SK-N-SH treated with all-trans-retinoic acid at 6 μM for 48 hours (cell line): ENCODE data around the gene CRIP2.

Source experiments
- ATAC-seq: fragments of 200-7000 bp; cut with Tn5 transposase; 3 replicates; pipeline ENCODE4 v1.9.1; 2020; ENCODE audit warnings: mild to moderate bottlenecking, moderate library complexity
- ARNTL ChIP-seq: fragments of 450-650 bp; formaldehyde crosslinking; IDR thresholded peaks from 2 replicates; pipeline ENCODE4 v1.5.0; 2020; ENCODE audit warnings: low read depth, mild to moderate bottlenecking, moderate library complexity, borderline replicate concordance
- BACH2 ChIP-seq: fragments of 250-450 bp; sonication (Bioruptor Pico); IDR thresholded peaks from 2 replicates; pipeline ENCODE4 v1.9.0; 2021; ENCODE audit warnings: mild to moderate bottlenecking, borderline replicate concordance
- CSDC2 ChIP-seq: fragments of 250-450 bp; sonication (Bioruptor Pico); IDR thresholded peaks from 2 replicates; pipeline ENCODE4 v1.5.0; 2020; ENCODE audit warnings: mild to moderate bottlenecking, moderate library complexity
- ESRRG ChIP-seq: fragments of 250-450 bp; sonication (Bioruptor Pico); IDR thresholded peaks from 2 replicates; pipeline ENCODE4 v1.6.1; 2021; ENCODE audit warnings: mild to moderate bottlenecking
- GLIS3 ChIP-seq: fragments of 250-450 bp; sonication (Bioruptor Pico); IDR thresholded peaks from 2 replicates; pipeline ENCODE4 v1.5.0; 2020; ENCODE audit warnings: mild to moderate bottlenecking, moderate library complexity
- ISL1 ChIP-seq: fragments of 250-450 bp; sonication (Bioruptor Pico); IDR thresholded peaks from 2 replicates; pipeline ENCODE4 v2.1.2; 2022; ENCODE audit warnings: mild to moderate bottlenecking, moderate library complexity
- OSR1 ChIP-seq: fragments of 250-450 bp; sonication (Bioruptor Pico); IDR thresholded peaks from 2 replicates; pipeline ENCODE4 v1.8.0; 2022; ENCODE audit warnings: moderate library complexity, mild to moderate bottlenecking, inconsistent platforms
- PPARA ChIP-seq: fragments of 250-450 bp; sonication (Bioruptor Pico); IDR thresholded peaks from 2 replicates; pipeline ENCODE4 v1.5.0; 2020; ENCODE audit warnings: mild to moderate bottlenecking, borderline replicate concordance
- RARB ChIP-seq: fragments of 250-450 bp; sonication (Bioruptor Pico); IDR thresholded peaks from 2 replicates; pipeline ENCODE4 v1.8.0; 2021; ENCODE audit warnings: mild to moderate bottlenecking, moderate library complexity
- SNAI2 ChIP-seq: fragments of 250-450 bp; sonication (Bioruptor Pico); IDR thresholded peaks from 2 replicates; pipeline ENCODE4 v1.5.0; 2020; ENCODE audit warnings: mild to moderate bottlenecking, moderate library complexity
- TOX ChIP-seq: fragments of 250-450 bp; sonication (Bioruptor Pico); IDR thresholded peaks from 2 replicates; pipeline ENCODE4 v1.8.0; 2021; ENCODE audit warnings: mild to moderate bottlenecking, moderate library complexity, borderline replicate concordance
- ZC3H10 ChIP-seq: fragments of 250-450 bp; sonication (Bioruptor Pico); IDR thresholded peaks from 2 replicates; pipeline ENCODE4 v1.5.1; 2021; ENCODE audit warnings: mild to moderate bottlenecking, moderate library complexity
- ZFP30 ChIP-seq: fragments of 450-650 bp; formaldehyde crosslinking; IDR thresholded peaks from 2 replicates; pipeline ENCODE4 v1.5.0; 2022; ENCODE audit warnings: mild to moderate bottlenecking, moderate library complexity
- ZNF565 ChIP-seq: fragments of 450-650 bp; formaldehyde crosslinking; conservative IDR thresholded peaks from 2 replicates; pipeline ENCODE4 v1.5.0; 2020; ENCODE audit warnings: low read depth, mild to moderate bottlenecking, moderate library complexity
- ZNF8 ChIP-seq: fragments of 450-650 bp; formaldehyde crosslinking; IDR thresholded peaks from 2 replicates; pipeline ENCODE4 v1.5.0; 2020; ENCODE audit warnings: mild to moderate bottlenecking, moderate library complexity
- TF ChIP-seq, protein P1 (sequence below): fragments of 250-450 bp; sonication (Bioruptor Pico); IDR thresholded peaks from 2 replicates; pipeline ENCODE4 v1.5.1; 2021; ENCODE audit warnings: mild to moderate bottlenecking, moderate library complexity
- TF ChIP-seq, protein P2 (sequence below): fragments of 250-450 bp; sonication (Bioruptor Pico); IDR thresholded peaks from 2 replicates; pipeline ENCODE4 v1.8.0; 2020; ENCODE audit warnings: mild to moderate bottlenecking, moderate library complexity, borderline replicate concordance
- TF ChIP-seq, protein P3 (sequence below): fragments of 250-450 bp; sonication (Bioruptor Pico); IDR thresholded peaks from 2 replicates; pipeline ENCODE4 v1.5.0; 2020; ENCODE audit warnings: mild to moderate bottlenecking, moderate library complexity
- TF ChIP-seq, protein P4 (sequence below): fragments of 250-450 bp; sonication (Bioruptor Pico); IDR thresholded peaks from 2 replicates; pipeline ENCODE4 v1.5.1; 2020; ENCODE audit warnings: low read depth, mild to moderate bottlenecking, moderate library complexity
- TF ChIP-seq, protein P5 (sequence below): fragments of 250-450 bp; sonication (Bioruptor Pico); IDR thresholded peaks from 2 replicates; pipeline ENCODE4 v1.8.0; 2021; ENCODE audit warnings: low read depth, mild to moderate bottlenecking, moderate library complexity, borderline replicate concordance

CRIP2 gene

DNA sequence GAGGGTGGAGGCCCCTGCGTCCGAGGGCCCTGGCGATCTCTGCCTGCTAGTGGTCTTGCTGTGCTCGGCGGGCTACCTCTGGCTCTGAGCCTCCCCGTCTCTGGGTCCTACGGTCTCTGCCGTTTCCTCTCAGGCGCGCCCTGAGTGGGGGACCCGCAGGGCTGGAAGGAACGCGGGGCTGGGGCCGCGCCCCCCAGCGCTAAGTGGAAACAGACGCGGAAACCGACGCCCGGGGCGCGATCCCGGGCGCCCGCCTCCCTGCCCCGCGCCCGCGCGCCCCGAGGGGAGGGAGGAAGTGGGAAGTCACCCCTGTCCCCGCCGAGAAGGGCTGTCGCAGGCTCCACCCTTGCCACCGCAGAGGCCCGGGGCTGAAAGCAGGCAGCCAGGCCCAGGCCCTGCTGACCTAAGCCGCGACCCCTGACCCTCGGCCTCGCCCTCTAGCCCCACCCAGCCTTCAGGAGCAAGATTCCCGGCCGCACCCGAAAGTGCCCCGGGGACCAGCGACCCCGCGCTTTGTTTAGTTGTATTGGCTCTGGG lies 12.9 kb downstream of the CRIP2 start (continued):
- TF ChIP-seq OSR1: no peak
- TF ChIP-seq, protein P1, sequence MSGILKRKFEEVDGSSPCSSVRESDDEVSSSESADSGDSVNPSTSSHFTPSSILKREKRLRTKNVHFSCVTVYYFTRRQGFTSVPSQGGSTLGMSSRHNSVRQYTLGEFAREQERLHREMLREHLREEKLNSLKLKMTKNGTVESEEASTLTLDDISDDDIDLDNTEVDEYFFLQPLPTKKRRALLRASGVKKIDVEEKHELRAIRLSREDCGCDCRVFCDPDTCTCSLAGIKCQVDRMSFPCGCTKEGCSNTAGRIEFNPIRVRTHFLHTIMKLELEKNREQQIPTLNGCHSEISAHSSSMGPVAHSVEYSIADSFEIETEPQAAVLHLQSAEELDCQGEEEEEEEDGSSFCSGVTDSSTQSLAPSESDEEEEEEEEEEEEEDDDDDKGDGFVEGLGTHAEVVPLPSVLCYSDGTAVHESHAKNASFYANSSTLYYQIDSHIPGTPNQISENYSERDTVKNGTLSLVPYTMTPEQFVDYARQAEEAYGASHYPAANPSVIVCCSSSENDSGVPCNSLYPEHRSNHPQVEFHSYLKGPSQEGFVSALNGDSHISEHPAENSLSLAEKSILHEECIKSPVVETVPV (CRISPR knock-in tag): no peak
- TF ChIP-seq, protein P2, sequence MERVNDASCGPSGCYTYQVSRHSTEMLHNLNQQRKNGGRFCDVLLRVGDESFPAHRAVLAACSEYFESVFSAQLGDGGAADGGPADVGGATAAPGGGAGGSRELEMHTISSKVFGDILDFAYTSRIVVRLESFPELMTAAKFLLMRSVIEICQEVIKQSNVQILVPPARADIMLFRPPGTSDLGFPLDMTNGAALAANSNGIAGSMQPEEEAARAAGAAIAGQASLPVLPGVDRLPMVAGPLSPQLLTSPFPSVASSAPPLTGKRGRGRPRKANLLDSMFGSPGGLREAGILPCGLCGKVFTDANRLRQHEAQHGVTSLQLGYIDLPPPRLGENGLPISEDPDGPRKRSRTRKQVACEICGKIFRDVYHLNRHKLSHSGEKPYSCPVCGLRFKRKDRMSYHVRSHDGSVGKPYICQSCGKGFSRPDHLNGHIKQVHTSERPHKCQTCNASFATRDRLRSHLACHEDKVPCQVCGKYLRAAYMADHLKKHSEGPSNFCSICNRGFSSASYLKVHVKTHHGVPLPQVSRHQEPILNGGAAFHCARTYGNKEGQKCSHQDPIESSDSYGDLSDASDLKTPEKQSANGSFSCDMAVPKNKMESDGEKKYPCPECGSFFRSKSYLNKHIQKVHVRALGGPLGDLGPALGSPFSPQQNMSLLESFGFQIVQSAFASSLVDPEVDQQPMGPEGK: no peak
- TF ChIP-seq ISL1 (CRISPR knock-in tag): no peak
- TF ChIP-seq PPARA: no peak
- no peak for TF ChIP-seq RARB (CRISPR knock-in tag)
- TF ChIP-seq ZNF8 (CRISPR knock-in tag): no peak
- TF ChIP-seq ZFP30 (CRISPR knock-in tag): no peak
- no peak for TF ChIP-seq GLIS3

DNA sequence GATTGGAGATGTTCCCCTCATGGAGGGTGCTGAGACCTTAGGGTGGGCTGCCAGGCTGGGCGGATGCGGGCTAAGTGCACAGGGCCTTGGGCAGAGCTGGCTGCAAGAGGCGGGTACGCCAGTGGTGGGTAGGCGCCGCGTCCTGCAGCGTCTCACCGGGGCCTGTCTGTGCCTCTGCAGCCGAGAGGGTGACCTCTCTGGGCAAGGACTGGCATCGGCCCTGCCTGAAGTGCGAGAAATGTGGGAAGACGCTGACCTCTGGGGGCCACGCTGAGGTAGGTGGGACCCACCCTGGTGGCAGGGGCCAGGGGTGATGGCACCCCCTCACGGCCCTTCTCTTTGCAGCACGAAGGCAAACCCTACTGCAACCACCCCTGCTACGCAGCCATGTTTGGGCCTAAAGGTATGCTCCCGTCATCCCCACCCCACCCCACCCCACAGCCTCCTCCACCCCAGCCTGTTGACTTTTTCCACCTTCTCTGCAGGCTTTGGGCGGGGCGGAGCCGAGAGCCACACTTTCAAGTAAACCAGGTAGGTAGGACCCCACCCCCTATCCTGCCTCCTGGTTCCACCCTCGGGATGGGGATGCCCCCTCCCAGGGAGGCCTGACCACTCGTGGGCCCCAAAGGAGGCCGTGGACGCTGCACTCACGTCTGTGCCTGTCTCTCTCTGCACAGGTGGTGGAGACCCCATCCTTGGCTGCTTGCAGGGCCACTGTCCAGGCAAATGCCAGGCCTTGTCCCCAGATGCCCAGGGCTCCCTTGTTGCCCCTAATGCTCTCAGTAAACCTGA lies 13.6 kb downstream of the CRIP2 start:
- ATAC-seq: no peak
- no peak for TF ChIP-seq CSDC2 (CRISPR knock-in tag)
- no peak for TF ChIP-seq ZNF565 (CRISPR knock-in tag)
- TF ChIP-seq ZNF8 (CRISPR knock-in tag): no peak
- no peak for TF ChIP-seq SNAI2 (CRISPR knock-in tag)
- TF ChIP-seq, protein P3, sequence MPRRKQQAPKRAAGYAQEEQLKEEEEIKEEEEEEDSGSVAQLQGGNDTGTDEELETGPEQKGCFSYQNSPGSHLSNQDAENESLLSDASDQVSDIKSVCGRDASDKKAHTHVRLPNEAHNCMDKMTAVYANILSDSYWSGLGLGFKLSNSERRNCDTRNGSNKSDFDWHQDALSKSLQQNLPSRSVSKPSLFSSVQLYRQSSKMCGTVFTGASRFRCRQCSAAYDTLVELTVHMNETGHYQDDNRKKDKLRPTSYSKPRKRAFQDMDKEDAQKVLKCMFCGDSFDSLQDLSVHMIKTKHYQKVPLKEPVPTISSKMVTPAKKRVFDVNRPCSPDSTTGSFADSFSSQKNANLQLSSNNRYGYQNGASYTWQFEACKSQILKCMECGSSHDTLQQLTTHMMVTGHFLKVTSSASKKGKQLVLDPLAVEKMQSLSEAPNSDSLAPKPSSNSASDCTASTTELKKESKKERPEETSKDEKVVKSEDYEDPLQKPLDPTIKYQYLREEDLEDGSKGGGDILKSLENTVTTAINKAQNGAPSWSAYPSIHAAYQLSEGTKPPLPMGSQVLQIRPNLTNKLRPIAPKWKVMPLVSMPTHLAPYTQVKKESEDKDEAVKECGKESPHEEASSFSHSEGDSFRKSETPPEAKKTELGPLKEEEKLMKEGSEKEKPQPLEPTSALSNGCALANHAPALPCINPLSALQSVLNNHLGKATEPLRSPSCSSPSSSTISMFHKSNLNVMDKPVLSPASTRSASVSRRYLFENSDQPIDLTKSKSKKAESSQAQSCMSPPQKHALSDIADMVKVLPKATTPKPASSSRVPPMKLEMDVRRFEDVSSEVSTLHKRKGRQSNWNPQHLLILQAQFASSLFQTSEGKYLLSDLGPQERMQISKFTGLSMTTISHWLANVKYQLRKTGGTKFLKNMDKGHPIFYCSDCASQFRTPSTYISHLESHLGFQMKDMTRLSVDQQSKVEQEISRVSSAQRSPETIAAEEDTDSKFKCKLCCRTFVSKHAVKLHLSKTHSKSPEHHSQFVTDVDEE: no peak
- TF ChIP-seq ZC3H10 (CRISPR knock-in tag): no peak
- TF ChIP-seq ISL1 (CRISPR knock-in tag): no peak

DNA sequence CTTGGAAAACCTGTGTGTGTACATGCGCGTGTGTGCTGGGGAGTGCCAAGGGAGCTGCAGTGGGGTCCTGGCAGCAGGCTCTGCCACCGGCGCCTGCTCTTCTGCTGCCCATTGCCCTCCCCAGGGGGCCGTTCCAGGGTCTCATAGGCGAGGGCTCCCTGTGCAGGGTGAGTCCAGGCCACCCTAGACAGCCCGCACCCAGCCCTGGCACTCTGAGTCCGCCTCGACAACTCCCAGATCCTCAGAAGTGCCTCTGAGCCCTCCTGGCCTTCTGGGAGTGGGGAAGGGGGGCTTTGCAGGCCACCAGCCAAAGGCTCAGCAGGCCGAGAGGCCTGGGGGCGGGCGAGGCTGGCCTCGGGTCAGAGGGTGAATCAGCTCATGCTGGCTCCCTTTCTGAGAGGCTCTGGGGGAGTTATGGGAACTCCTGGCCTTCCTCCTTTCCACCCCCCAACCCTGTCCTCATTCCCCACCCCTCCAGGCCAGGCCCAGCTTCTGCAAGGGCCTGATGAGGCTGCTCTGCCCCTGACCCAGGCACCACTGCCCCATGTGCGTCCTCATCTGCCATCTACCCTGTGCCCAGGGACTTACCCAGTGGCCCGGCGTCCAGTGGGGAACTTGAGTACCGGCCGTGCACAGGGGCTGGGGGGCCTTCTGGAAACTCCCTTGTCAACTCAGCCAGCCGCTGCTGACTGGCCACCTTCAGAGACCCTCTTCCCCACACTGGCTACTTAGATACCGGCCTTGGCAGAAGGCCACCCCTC lies 14.3 kb downstream of the CRIP2 start:
- TF ChIP-seq, protein P4, sequence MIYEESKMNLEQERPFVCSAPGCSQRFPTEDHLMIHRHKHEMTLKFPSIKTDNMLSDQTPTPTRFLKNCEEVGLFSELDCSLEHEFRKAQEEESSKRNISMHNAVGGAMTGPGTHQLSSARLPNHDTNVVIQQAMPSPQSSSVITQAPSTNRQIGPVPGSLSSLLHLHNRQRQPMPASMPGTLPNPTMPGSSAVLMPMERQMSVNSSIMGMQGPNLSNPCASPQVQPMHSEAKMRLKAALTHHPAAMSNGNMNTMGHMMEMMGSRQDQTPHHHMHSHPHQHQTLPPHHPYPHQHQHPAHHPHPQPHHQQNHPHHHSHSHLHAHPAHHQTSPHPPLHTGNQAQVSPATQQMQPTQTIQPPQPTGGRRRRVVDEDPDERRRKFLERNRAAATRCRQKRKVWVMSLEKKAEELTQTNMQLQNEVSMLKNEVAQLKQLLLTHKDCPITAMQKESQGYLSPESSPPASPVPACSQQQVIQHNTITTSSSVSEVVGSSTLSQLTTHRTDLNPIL (CRISPR knock-in tag): no peak
- no peak for ATAC-seq

DNA sequence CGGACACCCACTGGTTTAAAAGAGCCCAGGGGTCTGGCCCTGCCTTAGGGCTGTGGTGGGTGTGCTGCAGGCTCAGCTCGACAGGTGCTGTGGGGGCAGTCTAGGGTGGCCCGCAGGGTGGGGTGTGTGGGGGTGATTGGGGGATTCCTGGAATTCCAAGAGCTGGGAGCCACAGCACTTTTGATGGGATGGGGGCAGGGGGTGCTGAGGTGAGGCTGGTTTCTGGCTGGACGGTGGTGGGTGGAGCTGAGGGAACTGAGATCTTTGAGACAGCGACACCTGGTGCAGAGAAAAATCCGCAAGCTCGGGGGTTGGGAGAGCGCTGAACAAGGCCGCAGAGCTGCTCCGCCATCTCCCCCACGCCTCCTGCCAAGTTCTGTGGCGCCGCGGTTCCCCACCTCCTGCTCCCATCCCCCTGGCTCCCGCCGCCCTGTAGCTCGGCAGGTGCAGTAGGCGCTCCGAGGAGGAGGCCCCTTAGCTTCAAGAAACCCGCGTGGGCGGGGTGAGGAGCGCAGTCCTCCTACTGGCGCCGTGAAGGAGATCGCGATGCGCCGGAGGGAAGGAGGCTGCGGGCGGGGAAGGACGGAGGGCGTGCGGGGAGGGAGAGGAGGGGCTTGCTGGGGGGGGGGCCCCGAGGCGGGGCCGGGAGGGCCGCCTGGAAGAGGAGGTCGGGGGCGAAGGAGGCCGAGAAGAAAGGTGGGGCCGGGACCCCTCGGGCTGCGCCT lies 15.1 kb downstream of the CRIP2 start:
- TF ChIP-seq, protein P4 (CRISPR knock-in tag): no peak
- no peak for TF ChIP-seq GLIS3
- TF ChIP-seq, protein P5, sequence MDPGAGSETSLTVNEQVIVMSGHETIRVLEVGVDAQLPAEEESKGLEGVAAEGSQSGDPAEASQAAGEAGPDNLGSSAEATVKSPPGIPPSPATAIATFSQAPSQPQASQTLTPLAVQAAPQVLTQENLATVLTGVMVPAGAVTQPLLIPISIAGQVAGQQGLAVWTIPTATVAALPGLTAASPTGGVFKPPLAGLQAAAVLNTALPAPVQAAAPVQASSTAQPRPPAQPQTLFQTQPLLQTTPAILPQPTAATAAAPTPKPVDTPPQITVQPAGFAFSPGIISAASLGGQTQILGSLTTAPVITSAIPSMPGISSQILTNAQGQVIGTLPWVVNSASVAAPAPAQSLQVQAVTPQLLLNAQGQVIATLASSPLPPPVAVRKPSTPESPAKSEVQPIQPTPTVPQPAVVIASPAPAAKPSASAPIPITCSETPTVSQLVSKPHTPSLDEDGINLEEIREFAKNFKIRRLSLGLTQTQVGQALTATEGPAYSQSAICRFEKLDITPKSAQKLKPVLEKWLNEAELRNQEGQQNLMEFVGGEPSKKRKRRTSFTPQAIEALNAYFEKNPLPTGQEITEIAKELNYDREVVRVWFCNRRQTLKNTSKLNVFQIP: no peak
- no peak for TF ChIP-seq TOX (CRISPR knock-in tag)
- TF ChIP-seq PPARA: no peak
- no peak for TF ChIP-seq CSDC2 (CRISPR knock-in tag)
- no peak for TF ChIP-seq ZNF565 (CRISPR knock-in tag)
- no peak for TF ChIP-seq ESRRG (CRISPR knock-in tag)
- TF ChIP-seq ISL1 (CRISPR knock-in tag): no peak
- no peak for TF ChIP-seq SNAI2 (CRISPR knock-in tag)
- no peak for TF ChIP-seq BACH2 (CRISPR knock-in tag)
- no peak for TF ChIP-seq OSR1
- TF ChIP-seq ZFP30 (CRISPR knock-in tag): no peak
- TF ChIP-seq ARNTL: no peak
- TF ChIP-seq, protein P2: no peak
- TF ChIP-seq ZC3H10 (CRISPR knock-in tag): no peak
- peak; percentile 49 for ATAC-seq
